ENCODE data around the gene BCOR. TPM values are rescaled to one million over a fixed set of nuclear protein-coding genes. Genes with fewer than 3 reads are reported as not detected.

BCOR gene
- total and polyA plus RNA-seq, 9 of the 15 experiments (the other 6 are each of a cell fraction or from before 2014, with no cell fraction given): 27.5 to 113 (median 37.6) TPM

DNA sequence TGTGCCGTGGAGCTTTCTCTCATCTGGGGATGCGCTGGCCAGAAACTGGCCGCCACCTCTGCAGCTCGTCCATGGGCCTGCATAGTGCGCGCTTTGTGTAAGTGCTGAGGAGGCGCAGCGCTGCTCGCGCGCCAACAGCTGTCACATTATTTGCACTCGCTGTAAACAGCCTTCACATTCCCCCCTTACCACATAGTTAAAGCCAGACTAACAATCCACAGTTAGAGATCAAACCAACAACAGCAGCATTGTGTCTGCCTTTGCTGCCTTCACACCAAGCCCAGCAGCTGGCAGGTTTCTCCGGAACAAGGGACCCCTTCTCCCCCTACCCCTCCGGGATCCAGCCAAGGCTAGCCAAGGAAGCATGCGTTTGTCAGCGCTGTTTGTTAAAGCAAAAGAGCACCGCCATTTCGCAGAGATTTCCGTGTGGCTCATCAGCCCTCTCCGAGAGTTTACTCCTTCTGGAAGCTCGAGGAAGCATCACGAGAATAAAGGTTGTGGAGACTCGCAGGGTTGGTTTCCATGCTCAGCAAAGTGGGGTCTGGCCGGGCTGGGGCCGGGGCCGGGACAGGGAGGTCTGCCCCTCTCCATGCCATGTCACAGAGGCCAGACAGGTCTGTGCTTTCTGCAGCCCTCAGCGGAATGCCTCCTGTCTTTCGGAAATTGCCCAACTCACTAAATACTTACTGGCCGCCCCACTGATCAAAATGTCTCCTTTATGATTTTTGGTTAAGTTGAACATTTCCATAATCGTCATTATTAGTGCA lies 11.0 kb downstream of the BCOR start:
- Histone ChIP-seq H3K9ac (ENCODE audit: insufficient read depth in 1 of 2, low read depth in 2 of 2, low read length in 2 of 2) (peak overlapping the region in 1 of 2 experiments; percentile 64; a peak in 3 of 4 replicates), H3K4me2 (ENCODE audit: insufficient read depth, low read length) (0 out of 2 replicates have a peak overlapping the region, but pooled peaks have one; percentile 42), H3K36me3 (ENCODE audit: control insufficient read depth, insufficient read depth, low read length) (peaks cover 61% of the 10 kb centered on the region), H3K79me2 (ENCODE audit: control insufficient read depth, insufficient read depth, low read length) (peaks cover 100% of the 10 kb centered on the region), H2AFZ (ENCODE audit: low read depth, low read length) (no peak overlapping the region), H3K9me3 (replicated peaks; ENCODE audit: control insufficient read depth, insufficient read depth, low read depth, low read length) (no peaks in the 10 kb centered on the region), H3K27ac (ENCODE audit: extremely low read depth, low read depth, low read length) (no peak overlapping the region), H3K9me1 (ENCODE audit: control insufficient read depth, insufficient read depth, low read length) (peaks cover 23% of the 10 kb centered on the region), H3K4me1 (replicated peaks in 1 of 2; ENCODE audit: control insufficient read depth in 2 of 2, insufficient read depth in 2 of 2, low read length in 2 of 2) (peaks cover 70 to 73% of the 10 kb centered on the region in 2 experiments), H3K4me3 (no peak overlapping the region), H4K20me1 (replicated peaks; ENCODE audit: control insufficient read depth, insufficient read depth, low read length) (peaks cover 98% of the 10 kb centered on the region), H3K27me3 (ENCODE audit: control insufficient read depth in 2 of 2, insufficient read depth in 2 of 2, low read length in 2 of 2) (no peaks in the 10 kb centered on the region)
- BruUV-seq (replicated peaks): no TSS peak
- in situ Hi-C loops (cut with MboI) (no loop called here), intact Hi-C loops (cut with micrococcal nuclease) (no loop called here)
- FAIRE-seq: no peak
- peak in 1 of 4 experiments; percentile 41 for DNase-seq (ENCODE audit: extremely low read depth in 1 of 4, low spot score in 3 of 4)
- 53% methylated on average over 21 of the region's 30 CpGs for WGBS (ENCODE audit: insufficient coverage, low coverage, missing lambda C conversion rate)
- ATAC-seq: peak; percentile 12
- POLR2A ChIA-PET: interaction anchor here (1.0 to 2.8 kb wide), 10 partner anchors 7 to 180 kb away, joined by 3 to 12 read pairs (median 4); partner anchors contain the start of gene BCOR
- CTCF ChIA-PET (ENCODE audit: low intra/inter-chr PET ratio): no interaction called here
- TF ChIP-seq, protein P1, sequence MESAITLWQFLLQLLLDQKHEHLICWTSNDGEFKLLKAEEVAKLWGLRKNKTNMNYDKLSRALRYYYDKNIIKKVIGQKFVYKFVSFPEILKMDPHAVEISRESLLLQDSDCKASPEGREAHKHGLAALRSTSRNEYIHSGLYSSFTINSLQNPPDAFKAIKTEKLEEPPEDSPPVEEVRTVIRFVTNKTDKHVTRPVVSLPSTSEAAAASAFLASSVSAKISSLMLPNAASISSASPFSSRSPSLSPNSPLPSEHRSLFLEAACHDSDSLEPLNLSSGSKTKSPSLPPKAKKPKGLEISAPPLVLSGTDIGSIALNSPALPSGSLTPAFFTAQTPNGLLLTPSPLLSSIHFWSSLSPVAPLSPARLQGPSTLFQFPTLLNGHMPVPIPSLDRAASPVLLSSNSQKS (CRISPR knock-in tag; IDR thresholded peaks at IDR 0.05): no peak
- TF ChIP-seq CTBP1 (IDR thresholded peaks at IDR 0.05; ENCODE audit: borderline replicate concordance) (peak; percentile 39; the same call in 1 of the 2 replicates), ZNF561 (CRISPR knock-in tag; conservative IDR thresholded peaks at IDR 0.05) (no peak), ZC3H11A (IDR thresholded peaks at IDR 0.05; ENCODE audit: low read depth, low read length) (no peak), GTF2A2 (tag; IDR thresholded peaks at IDR 0.05) (no peak), HNRNPUL1 (IDR thresholded peaks at IDR 0.05; ENCODE audit: low read length) (no peak), NCOA2 (IDR thresholded peaks at IDR 0.05; ENCODE audit: partially characterized antibody in 2 of 2) (no peak), TARDBP (IDR thresholded peaks at IDR 0.05) (no peak), ZNF695 (CRISPR knock-in tag; IDR thresholded peaks at IDR 0.05) (no peak)
- TF ChIP-seq, protein P2, sequence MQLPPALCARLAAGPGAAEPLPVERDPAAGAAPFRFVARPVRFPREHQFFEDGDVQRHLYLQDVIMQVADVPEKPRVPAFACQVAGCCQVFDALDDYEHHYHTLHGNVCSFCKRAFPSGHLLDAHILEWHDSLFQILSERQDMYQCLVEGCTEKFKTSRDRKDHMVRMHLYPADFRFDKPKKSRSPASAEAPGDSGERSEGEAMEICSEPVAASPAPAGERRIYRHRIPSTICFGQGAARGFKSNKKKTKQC (CRISPR knock-in tag; IDR thresholded peaks at IDR 0.05): no peak
- TF ChIP-seq, protein P3, sequence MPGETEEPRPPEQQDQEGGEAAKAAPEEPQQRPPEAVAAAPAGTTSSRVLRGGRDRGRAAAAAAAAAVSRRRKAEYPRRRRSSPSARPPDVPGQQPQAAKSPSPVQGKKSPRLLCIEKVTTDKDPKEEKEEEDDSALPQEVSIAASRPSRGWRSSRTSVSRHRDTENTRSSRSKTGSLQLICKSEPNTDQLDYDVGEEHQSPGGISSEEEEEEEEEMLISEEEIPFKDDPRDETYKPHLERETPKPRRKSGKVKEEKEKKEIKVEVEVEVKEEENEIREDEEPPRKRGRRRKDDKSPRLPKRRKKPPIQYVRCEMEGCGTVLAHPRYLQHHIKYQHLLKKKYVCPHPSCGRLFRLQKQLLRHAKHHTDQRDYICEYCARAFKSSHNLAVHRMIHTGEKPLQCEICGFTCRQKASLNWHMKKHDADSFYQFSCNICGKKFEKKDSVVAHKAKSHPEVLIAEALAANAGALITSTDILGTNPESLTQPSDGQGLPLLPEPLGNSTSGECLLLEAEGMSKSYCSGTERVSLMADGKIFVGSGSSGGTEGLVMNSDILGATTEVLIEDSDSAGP (CRISPR knock-in tag; IDR thresholded peaks at IDR 0.05): no peak
- TF ChIP-seq, protein P4, sequence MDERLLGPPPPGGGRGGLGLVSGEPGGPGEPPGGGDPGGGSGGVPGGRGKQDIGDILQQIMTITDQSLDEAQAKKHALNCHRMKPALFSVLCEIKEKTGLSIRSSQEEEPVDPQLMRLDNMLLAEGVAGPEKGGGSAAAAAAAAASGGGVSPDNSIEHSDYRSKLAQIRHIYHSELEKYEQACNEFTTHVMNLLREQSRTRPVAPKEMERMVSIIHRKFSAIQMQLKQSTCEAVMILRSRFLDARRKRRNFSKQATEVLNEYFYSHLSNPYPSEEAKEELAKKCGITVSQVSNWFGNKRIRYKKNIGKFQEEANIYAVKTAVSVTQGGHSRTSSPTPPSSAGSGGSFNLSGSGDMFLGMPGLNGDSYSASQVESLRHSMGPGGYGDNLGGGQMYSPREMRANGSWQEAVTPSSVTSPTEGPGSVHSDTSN (CRISPR knock-in tag; IDR thresholded peaks at IDR 0.05; ENCODE audit: low read depth): no peak
- TF ChIP-seq, protein P4 (tag; conservative IDR thresholded peaks at IDR 0.05; ENCODE audit: low read depth): no peak
